ENCODE results near the gene C2orf42. TPM values are rescaled to one million over a fixed set of nuclear protein-coding genes. Genes with fewer than 3 reads are reported as not detected.

C2orf42 gene
- total and polyA plus RNA-seq, 2 of the 4 experiments (the other 2 are of a cell fraction), result 7.5 to 31.5 TPM

- H3K18ac ChIP-seq (ENCODE audit: low read depth, low read length), result peak overlapping the region; percentile 79
- CTCF ChIA-PET, result interaction anchor here (0.7 kb wide), 1 partner anchor 46 kb away, joined by 3 read pairs; no protein-coding TSS in a partner anchor
- 80% methylated on average over 4 of the region's 4 CpGs; no CpG with 5 or more reads in 1 of the 2 experiments for WGBS, 2 experiments (ENCODE audit: extremely low coverage in 2 of 2, insufficient read length in 1 of 2)
- H3K9me1 ChIP-seq (ENCODE audit: insufficient read depth, low read length), result peaks cover 14% of the 10 kb centered on the region
- no peak overlapping the region for H3K9ac ChIP-seq (ENCODE audit: low read depth, low read length)
- peaks cover 20% of the 10 kb centered on the region for H3K4me1 ChIP-seq (ENCODE audit: control insufficient read depth, insufficient read depth, low read length)
- dilution Hi-C loops (cut with HindIII; ENCODE audit: low sequenced_read_pairs, unreplicated experiment) (no loop called here), intact Hi-C loops (cut with micrococcal nuclease) (loop anchor here (2.0 kb wide), 1 partner anchor 19 kb away; no protein-coding TSS in a partner anchor), in situ Hi-C loops (cut with MboI; ENCODE audit: low sequenced_read_pairs) (no loop called here)
- H2AK5ac ChIP-seq (ENCODE audit: low read depth, low read length), result peak overlapping the region; percentile 92
- H3K36me3 ChIP-seq (ENCODE audit: control insufficient read depth, insufficient read depth, low read length), result no peaks in the 10 kb centered on the region
- no peaks in the 10 kb centered on the region for H4K20me1 ChIP-seq (ENCODE audit: insufficient read depth, low read length)
- H3K14ac ChIP-seq (replicated peaks; ENCODE audit: low read depth, low read length), result peak overlapping the region; percentile 70
- peak overlapping the region; percentile 33; the same call in 2 of the 3 replicates for H2BK15ac ChIP-seq (ENCODE audit: low read depth, low read length)
- no peaks in the 10 kb centered on the region for H3K9me3 ChIP-seq (ENCODE audit: control insufficient read depth, insufficient read depth, low read length)
- POLR2A ChIA-PET (ENCODE audit: unreplicated experiment), result interaction anchor here (0.7 kb wide), 1 partner anchor 88 kb away, joined by 9 read pairs; no protein-coding TSS in a partner anchor
- no peak overlapping the region; the same call in none of the 2 replicates for H3K4ac ChIP-seq (ENCODE audit: low read depth, low read length)
- peak overlapping the region; percentile 13 for H3K23ac ChIP-seq (ENCODE audit: low read depth, low read length)
- H3K79me1 ChIP-seq (ENCODE audit: low read depth in 1 of 2, low read length in 2 of 2), result peaks cover 0 to under 1% of the 10 kb centered on the region in 2 experiments; a peak in 1 of 4 replicates
- peak overlapping the region; percentile 86 for H2BK120ac ChIP-seq (ENCODE audit: low read depth, low read length)
- peak overlapping the region; percentile 69 for H2BK5ac ChIP-seq (ENCODE audit: low read depth, low read length, poor library complexity, severe bottlenecking)
- no peak overlapping the region for H3K4me2 ChIP-seq (ENCODE audit: low read depth, low read length)
- H2AK9ac ChIP-seq (replicated peaks; ENCODE audit: low read depth, low read length, poor library complexity), result peak overlapping the region; percentile 76
- peak overlapping the region; percentile 78 for H3K27ac ChIP-seq (ENCODE audit: insufficient read depth, low read length)
- H3K4me3 ChIP-seq (ENCODE audit: insufficient read depth, low read depth, low read length), result no peak overlapping the region
- H2AFZ ChIP-seq (replicated peaks; ENCODE audit: low read length, poor library complexity), result peak overlapping the region; percentile 61
- no TSS peak for BruUV-seq (replicated peaks)
- peak overlapping the region; percentile 64 for H4K91ac ChIP-seq (ENCODE audit: insufficient read depth, low read depth, low read length)
- peak overlapping the region; percentile 69; the same call in 1 of the 2 replicates for H2BK20ac ChIP-seq (ENCODE audit: low read depth, low read length)
- peak overlapping the region; percentile 91 for H4K5ac ChIP-seq (ENCODE audit: low read depth, low read length)
- no peak for ATAC-seq (ENCODE audit: low read depth)
- TF ChIP-seq USF2 (IDR thresholded peaks at IDR 0.05; ENCODE audit: low read depth, low read length) (no peak), CTCF (conservative IDR thresholded peaks at IDR 0.05; ENCODE audit: low read depth, low read length) (no peak), FOS (IDR thresholded peaks at IDR 0.05; ENCODE audit: low read depth, low read length) (no peak), SMC3 (IDR thresholded peaks at IDR 0.05; ENCODE audit: low read depth, low read length) (no peak), RFX5 (IDR thresholded peaks at IDR 0.05; ENCODE audit: low read depth, low read length) (no peak), CEBPB (IDR thresholded peaks at IDR 0.05; ENCODE audit: low read depth, low read length) (no peak), ELK1 (IDR thresholded peaks at IDR 0.05; ENCODE audit: borderline replicate concordance, low read depth, low read length) (no peak), RAD21 (IDR thresholded peaks at IDR 0.05; ENCODE audit: low read length) (no peak), MAZ (IDR thresholded peaks at IDR 0.05; ENCODE audit: borderline replicate concordance, low read depth, low read length) (no peak)
- DNase-seq, result no peak
- no peaks in the 10 kb centered on the region for H3K27me3 ChIP-seq (ENCODE audit: control insufficient read depth, insufficient read depth, low read length)
- peak overlapping the region; percentile 55 to 74; a peak in 2 of 4 replicates for H4K8ac ChIP-seq (ENCODE audit: low read depth in 2 of 2, low read length in 2 of 2)
- no peak overlapping the region; the same call in 1 of the 2 replicates for H3K56ac ChIP-seq (ENCODE audit: extremely low read depth, insufficient read depth, low read length)
Measured at GRCh38 chr2:70113359-70114070, 77.3 kb downstream of the C2orf42 start.
